Measurements from ENCODE around the gene SCUBE1.

- TF ChIP-seq CTCF (conservative IDR thresholded peaks at IDR 0.05) (no peak), EZH2 (IDR thresholded peaks at IDR 0.05; ENCODE audit: low read depth) (no peak)
Observed at GRCh38 chr22:43299736-43300135, 43.4 kb downstream of the SCUBE1 start.

Measured in PC-9 (cell line).